HG03196 (cell line): ENCODE measurements around the gene VAV2.

ENCODE experiments used
- ATAC-seq: cut with Tn5 transposase; IDR thresholded peaks from one replicate; pipeline ENCODE4 v1.9.1; 2021; ENCODE audit not compliant: unreplicated experiment

The VAV2 gene

GRCh38 chr9:133861086-133861485 lies 131.0 kb downstream of the VAV2 start:
- no peak for ATAC-seq

GRCh38 chr9:133858771-133859170 lies 133.4 kb downstream of the VAV2 start:
- no peak for ATAC-seq

DNA sequence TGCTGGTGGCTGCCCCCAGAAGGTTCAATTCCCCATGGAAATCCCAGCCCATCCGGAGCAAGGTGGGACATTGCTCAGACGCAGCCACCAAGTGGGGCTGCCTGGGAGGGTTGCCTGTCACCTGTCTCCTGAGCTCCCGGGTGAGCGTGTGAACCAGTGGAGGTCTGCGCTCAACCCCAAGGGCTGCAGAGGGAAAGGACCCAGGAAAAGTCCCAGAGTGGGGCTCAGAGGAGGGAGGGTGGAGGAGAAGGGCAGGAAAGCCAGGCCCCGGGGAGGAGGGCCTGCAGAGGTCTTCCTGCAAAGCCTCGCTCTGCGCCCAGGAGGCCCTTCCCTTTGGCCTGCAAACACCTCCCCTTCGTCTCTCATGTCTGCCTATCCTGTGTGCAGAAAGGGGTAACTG lies 134.5 kb downstream of the VAV2 start:
- ATAC-seq, result no peak

- no peak for ATAC-seq
These were observed 135.3 kb downstream of the VAV2 start for GRCh38 chr9:133856798-133857197.

DNA sequence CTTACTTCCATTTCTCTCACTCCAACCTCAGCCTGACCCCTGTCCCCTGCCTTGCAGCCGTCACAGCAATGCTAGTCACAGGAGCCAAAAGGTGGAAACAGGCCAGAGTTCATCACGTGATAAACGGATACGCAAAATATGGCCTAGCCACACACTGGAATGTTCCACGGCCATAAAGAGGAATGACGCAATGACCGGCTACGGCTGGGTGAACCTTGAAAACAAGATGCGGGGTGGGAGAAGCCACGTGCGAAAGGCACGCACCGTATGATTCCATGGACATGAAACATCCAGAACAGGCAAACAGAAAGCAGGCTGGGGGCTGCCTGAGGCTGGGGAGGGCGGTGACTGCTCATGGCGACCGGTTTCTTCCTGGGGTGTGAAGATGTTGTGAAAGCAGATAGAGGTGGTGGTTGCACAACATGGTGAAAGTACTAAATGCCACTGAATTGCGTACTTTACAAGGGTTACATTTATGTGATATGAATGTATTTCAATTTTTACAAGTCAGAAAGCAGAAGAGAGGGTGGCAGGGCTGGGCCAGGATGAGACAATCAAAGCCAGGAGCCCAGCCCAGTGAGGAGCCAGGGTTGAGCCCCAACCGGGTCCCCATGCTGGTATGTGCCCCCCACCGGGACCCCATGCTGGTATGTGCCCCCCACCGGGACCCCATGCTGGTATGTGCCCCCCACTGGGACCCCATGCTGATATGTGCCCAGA lies 136.2 kb downstream of the VAV2 start:
- ATAC-seq, result no peak

DNA sequence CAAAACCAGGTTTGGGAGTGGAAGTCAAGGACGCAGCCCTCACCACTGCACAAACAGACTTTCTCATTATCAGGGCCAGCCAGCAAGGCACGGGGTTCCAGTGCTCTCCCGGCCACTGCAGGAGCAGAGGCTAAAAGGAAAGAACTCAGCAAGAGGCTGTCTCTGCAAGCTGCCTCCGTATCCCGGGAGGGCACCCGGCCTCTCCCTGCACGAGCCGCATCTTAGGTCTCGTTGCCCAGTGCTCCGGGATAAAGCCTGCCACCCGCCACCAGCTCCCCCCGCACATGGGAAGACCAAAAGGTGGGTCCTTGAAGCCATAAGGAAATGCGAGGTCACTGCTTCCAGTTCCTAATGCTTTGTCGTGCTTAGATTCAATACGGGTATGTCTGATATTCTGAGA lies 136.8 kb downstream of the VAV2 start:
- no peak for ATAC-seq

DNA sequence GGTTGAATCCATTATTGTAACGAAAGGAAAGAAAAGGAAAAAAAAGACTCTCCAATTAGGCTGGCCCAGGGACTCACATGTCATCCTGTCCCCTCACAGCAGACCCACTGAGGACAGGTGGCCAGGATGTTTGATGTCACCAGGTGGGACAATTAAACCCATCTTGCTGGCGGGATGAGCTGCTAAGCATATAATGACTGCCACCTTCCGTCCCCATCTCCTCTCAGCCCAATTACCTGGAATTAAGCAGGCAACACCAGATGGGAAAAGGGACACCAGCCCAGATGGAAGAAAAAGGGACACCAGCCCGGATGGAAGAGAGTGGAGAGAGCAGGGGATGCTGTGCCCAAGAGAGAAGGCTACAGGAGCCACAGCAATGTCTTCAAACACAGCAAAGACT lies 137.4 kb downstream of the VAV2 start:
- ATAC-seq, result no peak

DNA sequence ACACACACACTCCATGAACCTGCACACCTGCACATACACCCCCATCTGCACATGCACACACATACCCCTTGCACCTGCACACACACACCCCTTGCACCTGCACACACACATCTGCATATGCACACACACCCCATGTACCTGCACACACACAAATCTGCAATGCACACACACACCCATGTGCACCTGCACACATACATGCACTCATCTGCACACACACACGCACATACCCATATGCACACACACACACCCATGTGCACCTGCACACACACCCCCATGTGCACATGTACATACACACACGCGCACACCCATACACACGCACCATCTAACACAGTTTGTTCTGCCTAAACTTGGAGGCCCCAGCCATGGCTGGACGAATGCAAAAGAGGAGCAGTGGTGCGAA lies 138.1 kb downstream of the VAV2 start:
- no peak for ATAC-seq

GRCh38 chr9:133853331-133853730 lies 138.8 kb downstream of the VAV2 start:
- ATAC-seq, result no peak

DNA sequence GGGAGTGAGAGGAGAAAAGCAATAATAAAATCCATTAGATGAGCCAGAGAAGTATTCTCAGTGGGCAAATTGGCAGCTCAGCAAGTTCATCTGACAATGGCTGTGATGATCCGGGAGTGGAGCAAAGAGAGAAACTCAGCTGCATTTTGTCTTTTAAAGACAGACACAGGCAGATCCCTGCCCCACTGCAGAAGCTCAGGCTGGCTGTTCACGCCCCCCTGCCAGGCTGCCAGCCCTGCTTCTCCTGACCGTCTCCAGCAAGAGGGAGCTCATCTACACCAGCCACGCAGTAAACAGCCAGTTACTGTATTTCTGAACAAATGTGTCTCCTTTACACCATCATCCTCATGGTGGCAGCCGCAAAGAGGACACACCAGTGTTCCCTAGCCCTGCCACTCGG lies 139.7 kb downstream of the VAV2 start:
- no peak for ATAC-seq

GRCh38 chr9:133851693-133852092 lies 140.4 kb downstream of the VAV2 start:
- no peak for ATAC-seq

DNA sequence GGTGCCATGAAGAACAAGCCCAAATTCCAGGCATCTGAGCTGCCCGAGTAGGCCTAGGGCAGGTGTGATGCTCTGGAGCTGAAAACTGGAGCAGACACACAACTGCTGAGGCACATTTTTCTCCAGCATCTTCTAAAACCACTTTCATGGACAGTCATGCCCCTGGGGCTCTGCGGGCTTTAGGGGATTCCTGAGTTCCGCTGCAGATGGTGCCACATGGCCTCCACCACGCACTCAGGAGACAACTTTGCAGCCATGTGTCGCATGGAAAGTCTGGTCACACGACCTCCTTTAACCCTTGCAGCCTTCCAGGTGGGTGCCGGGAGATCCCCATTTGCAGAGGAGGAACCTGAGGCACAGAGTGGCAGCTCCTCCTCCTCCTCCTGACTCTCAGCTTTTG lies 141.2 kb downstream of the VAV2 start:
- ATAC-seq, result no peak

- no peak for ATAC-seq
These were observed 142.0 kb downstream of the VAV2 start for GRCh38 chr9:133850161-133850560.

- no peak for ATAC-seq
These were observed 142.9 kb downstream of the VAV2 start for GRCh38 chr9:133849110-133849670.

DNA sequence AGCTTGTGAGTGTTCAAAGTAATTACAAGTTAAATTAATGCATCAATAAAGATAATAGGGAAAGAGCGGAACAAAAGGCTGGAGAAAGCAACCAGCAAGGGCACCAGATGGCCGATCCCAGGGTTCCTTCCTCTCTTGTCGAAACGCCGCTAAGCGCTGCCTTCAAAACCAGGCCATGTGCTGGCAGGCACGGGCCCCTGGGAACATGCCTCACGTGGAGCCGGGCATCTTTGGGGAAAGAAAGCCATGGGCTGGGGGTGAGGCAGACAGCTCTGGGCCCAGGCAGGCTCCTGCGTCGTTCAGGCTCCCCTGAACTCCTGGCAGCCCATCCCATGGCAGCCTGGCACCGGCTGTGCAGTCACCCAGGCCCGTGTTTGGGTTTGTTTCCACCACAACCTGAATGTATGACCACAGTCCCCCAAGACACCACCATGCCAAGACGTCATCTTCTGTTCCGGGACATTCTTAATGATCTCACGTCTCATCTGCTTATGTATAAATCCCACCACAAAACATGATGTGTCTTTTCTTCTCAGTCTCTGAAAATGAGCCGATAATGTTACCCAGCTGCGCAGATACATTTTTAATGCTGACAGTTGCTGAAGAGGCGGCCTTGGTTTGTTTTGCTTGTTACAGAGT lies 143.5 kb downstream of the VAV2 start:
- ATAC-seq, result no peak

DNA sequence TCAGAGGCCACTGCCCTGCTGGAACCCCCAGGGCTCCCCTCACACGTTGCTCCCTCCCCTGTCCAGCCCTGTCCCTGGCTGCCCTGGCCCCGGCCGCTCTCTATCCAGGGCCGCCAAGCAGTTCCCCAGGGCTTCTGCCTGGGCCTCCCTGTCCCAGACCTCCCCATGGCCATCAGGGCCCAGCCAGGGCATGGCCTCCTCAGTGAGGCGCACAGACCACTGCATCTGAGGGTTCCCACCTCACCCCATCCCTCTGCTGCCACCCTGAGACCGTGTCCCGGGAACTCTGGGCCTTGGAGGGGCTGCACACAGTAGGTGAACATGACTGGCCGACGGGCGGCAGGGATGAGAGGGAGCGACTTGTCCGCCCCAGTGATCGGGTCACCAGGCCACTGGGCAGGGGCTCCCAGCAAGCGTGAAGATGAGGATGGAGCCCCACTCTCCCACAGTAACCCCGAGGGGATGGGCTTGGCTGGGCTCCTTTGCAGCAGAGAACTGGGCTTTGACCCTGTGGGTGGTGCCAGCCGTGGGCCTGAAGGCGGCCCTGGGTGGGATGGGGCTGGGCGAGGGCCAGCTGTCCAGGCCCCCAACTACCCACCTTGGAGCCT lies 145.5 kb downstream of the VAV2 start:
- ATAC-seq, result no peak

- no peak for ATAC-seq
These were observed 146.7 kb downstream of the VAV2 start for GRCh38 chr9:133845440-133845839.

DNA sequence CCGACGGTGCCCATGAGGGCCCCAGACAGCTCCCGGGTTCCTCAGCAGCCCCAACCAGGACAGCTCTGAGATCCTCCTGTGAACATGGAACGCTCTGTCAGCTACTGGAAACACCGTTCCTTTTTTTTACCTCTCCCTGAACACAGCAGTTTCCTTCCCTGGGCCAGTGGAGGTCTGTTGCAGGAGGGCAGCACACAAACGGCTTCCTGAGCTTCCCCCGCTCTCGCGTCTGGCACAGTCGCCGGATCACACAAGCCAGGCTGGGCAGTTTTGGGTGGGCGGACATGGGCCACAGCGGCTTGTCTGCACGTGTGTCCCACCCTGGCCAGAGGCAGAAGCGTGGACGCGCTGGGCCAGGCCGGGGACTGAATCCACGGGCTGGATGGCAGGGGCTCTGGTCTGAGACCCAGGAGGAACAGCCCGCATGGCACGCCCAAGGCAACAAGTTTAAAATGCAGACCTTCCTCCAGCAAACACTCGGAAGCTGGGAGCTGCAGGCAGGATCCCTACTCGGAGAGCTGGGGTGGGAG lies 147.2 kb downstream of the VAV2 start:
- ATAC-seq, result no peak

DNA sequence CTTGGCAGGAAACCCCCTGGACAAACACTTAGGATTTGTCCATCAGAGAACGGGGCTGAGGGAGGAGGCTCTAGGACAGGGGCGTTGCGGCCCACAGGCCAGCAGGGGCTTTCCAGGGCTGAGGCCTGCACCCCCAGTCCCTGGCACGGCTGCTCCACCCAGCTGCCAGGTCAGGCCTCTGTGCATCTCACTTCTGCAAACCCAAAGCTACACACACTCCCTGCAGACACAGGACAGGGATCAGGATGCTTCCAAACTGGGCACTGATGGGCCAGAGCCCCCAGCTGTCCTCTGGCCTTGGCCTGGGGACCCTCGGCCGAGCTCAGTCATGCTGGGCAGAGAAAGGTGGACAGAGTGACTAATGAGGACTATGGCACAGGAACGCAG lies 147.7 kb downstream of the VAV2 start:
- ATAC-seq, result no peak

DNA sequence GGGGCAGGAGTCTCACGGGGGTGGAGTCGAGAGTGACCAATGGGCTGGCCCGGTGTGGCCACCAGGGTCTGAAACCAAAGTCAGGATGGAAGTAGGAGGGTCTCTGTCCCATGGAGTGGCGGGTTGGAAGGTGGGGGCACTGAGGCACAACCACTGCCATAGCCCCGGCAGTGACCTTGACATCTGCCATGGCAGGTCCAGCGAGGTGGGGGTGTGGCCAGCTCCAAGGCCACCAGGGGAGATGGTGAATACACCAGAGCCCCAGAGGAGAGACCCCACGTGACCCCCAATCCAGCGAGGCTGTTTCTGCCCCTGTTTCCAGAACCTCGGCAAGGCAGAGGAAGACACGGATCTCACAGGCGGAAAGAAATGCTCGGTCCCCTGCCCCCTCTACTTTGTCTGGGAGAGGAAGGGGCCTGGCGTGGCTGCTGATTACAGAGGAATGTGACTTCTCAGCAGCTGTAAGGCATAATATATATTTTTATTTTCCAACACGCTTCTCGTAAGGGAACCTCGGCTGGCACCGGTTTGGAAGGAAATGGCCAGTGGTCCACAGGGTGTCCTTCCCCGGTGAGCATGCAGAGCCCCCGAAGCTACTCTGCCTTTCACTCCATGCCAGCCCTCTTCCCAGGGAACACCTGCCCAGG lies 148.2 kb downstream of the VAV2 start:
- no peak for ATAC-seq

GRCh38 chr9:133843250-133843649 lies 148.9 kb downstream of the VAV2 start:
- no peak for ATAC-seq
